GM18505 (cell line): ENCODE measurements around the gene OR2T2.
"Not testable (repeated sequence)": the region's sequence is repeated elsewhere in the genome, so short reads cannot be mapped to it uniquely, and the experiment has no call there.

Experiments
- ATAC-seq: cut with Tn5 transposase; IDR thresholded peaks from one replicate; pipeline ENCODE4 v1.9.1; 2021; ENCODE audit not compliant: unreplicated experiment
- POLR2A ChIP-seq: IDR thresholded peaks from 4 replicates; pipeline ENCODE4 v1.6.1; 2011; ENCODE audit warnings: borderline replicate concordance; ENCODE audit not compliant: insufficient read depth, insufficient read length; ENCODE audit errors: extremely low read depth

The OR2T2 gene, protein sequence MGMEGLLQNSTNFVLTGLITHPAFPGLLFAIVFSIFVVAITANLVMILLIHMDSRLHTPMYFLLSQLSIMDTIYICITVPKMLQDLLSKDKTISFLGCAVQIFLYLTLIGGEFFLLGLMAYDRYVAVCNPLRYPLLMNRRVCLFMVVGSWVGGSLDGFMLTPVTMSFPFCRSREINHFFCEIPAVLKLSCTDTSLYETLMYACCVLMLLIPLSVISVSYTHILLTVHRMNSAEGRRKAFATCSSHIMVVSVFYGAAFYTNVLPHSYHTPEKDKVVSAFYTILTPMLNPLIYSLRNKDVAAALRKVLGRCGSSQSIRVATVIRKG

DNA sequence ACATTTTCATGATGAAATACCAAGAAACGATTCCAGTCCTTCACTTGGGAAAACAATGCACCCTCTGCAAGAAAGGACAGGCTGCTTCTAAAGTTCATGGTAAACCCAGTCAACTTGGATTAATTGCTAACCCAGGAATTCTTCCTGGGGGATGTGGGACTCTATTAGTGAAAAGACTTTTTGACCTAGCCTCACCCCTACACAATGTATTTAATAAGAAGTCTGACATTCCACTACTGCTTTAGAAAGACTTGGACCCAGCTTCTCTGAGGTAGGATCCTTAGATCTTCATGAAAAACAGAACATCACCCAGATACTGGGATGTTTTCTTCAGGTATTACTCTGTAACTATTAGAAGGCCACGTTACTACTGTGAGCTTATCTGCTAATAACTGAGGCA, at the start of gene OR2T2:
Gene OR2T2, plus strand, starts transcription at position 239 of the 400 bp plus-strand sequence. CDS start 7,161 bp downstream, outside the sequence.
- ATAC-seq: not testable (repeated sequence)

DNA sequence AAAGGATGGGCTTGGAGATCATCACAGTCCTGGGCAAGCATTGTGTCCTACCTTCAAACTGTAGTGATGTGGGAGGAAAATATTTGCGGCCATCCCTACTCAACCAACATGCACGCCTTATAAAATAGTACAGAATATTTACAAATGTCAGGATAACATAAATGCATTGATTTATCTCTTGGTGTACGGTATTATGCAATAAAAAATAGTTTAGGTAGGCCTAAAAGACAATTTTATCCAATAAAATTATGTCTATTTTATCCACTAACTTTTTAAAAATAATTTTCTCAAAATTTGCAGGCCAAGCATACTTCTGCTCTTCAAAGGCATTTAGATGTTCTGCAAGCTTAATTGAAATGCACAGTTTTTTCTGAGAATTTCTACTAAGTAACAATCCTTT, 42.7 kb upstream of the OR2T2 start, which contains the start of gene OR2T1:
Gene OR2T1, plus strand, starts transcription at position 301 of the 400 bp plus-strand sequence. CDS start 3,100 bp downstream, outside the sequence.
- no peak for ATAC-seq
- TF ChIP-seq POLR2A: no peak

- no peak for TF ChIP-seq POLR2A
Observed at GRCh38 chr1:248404024-248404423, 41.4 kb upstream of the OR2T2 start.

GRCh38 chr1:248406721-248407692, 38.4 kb upstream of the OR2T2 start:
- ATAC-seq: no peak
- TF ChIP-seq POLR2A: no peak

More at GRCh38 chr1:248404024-248404423, 41.4 kb upstream of the OR2T2 start:
- no peak for ATAC-seq

- no peak for ATAC-seq
- TF ChIP-seq POLR2A: no peak
Observed at GRCh38 chr1:248416226-248416625, 29.2 kb upstream of the OR2T2 start.

GRCh38 chr1:248417854-248418253, 27.6 kb upstream of the OR2T2 start:
- TF ChIP-seq POLR2A: no peak

DNA sequence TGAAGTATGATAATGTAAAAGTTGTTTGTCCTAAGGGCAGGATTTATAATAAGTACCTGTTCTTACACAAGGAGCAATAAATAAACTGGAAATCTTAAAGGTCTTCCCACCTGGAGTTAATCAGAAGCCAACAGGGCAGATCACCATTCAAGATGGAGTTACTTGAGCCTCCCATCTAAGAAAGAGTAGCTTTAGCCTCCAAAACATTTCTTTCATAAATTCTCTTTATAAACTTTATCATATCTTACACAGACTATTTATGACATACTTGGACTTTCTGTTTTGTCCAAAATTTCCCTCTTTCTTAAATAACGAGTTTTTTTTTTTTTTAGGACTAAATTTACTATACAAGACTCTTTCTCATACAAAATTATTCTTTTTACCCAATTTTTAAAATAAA, 24.1 kb upstream of the OR2T2 start:
- ATAC-seq: no peak
- TF ChIP-seq POLR2A: no peak

More at GRCh38 chr1:248417854-248418253, 27.6 kb upstream of the OR2T2 start:
- ATAC-seq: no peak

- ATAC-seq: peak; percentile 59
Observed at GRCh38 chr1:248427526-248428191, 17.8 kb upstream of the OR2T2 start.

DNA sequence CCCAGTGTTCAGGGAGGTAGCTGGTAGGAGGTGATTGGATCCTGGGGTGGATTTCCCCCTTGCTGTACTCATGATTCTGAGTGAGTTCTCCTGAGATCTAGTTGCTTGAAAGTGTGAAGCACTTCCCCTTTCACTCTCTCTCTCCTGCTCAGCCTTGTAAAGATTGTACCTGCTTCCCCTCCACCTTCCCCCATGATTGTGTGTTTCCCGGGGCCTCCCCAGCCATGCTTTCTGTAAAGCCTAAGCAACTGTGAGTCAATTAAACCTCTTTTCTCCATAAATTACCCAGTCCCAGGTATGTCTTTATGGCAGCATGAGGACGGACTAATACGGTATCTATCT, 17.3 kb upstream of the OR2T2 start:
- peak; percentile 99 for ATAC-seq

GRCh38 chr1:248431683-248432082, 13.8 kb upstream of the OR2T2 start:
- not testable (repeated sequence) for ATAC-seq

DNA sequence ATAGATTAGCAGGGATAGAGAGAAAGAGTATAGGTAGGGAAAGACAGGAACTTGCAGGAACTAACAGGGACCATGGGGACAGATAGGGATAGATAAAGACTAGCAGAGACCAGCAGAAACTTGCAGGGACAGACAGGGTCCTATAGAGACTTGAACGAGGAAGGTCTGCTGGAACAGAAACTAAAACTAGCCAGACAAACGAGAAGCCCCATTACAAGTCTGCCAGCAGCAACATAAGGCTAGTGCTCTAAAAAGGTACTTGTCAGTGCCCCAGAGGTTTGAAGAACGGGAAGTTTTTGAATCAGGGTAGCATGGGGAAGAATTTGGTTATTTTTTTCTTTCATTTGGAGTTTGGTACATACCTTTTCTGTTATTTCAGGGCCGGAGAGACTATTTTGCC, 13.2 kb upstream of the OR2T2 start:
- not testable (repeated sequence) for ATAC-seq

DNA sequence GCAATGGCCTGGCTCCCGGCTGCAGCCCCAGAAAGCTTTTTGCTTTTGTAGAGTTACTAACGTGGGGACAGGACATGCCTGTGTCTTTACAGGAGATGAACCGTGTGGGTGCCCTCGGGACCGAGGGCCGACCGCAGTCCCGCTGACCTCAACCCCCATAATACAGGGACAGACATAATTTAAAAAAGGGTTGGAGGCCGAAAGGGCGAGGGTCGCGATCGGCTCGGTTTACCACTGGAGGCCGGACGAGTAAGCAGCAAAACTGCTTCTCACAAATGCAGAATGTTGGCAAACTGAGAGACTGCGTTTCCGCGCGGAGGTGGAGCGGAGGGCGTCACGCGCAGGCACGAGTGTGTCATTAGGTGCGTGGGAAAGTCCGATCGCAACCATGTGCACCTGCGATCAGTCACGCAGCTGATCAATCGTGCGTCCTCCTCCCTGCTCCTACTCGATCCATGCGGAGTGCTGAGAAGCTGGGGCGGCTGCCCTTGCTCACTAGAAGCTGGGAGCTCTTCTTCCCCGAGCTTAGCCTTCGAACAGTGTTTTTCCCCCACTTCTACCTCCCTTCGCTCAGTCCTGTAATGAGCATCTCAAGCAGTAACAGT, 11.5 kb upstream of the OR2T2 start:
- not testable (repeated sequence) for ATAC-seq

DNA sequence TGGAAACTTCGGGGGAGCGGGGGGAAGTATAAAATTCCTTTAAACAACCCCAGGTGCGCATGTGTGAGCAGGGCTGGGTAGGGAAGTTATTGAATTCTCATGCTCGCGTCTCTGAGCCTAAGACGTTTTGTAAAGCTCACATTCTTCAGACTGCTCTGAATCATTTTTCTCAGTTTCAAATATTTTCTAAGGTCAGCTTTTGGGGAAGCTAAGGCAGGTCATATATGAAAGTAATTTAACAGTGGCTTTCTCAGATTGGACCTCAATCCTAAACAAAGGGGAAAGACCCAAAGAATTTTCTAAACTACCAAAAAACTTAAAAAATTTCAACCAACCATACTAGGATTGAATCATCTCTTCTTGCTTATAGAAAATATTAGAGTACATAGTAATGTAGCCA, 10.5 kb upstream of the OR2T2 start:
- peak; percentile 44 for ATAC-seq

- peak; percentile 55 for ATAC-seq
Observed at GRCh38 chr1:248436303-248436702, 9.1 kb upstream of the OR2T2 start.

- not testable (repeated sequence) for ATAC-seq
Observed at GRCh38 chr1:248438668-248439067, 6.8 kb upstream of the OR2T2 start.

DNA sequence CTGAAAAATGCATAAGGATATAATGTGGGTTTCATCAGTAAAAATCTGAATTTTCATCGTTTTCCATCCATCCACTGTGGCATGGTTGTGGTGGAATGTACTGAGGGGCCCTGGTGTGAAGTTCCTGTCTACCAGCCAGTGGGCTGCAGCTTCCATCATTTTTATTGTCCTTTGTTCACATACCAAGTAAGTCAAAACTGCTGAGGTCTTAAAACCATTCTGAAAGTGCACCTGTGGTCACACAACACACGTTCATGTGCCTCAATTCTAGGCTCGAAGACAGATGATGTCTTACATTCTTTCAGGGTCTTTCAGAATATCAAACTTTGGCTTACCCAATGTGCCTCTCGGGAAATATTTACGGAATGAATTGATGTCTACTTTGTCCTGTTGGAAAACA, 6.2 kb upstream of the OR2T2 start:
- ATAC-seq: not testable (repeated sequence)

GRCh38 chr1:248442500-248443277, 2.7 kb upstream of the OR2T2 start:
- ATAC-seq: not testable (repeated sequence)

DNA sequence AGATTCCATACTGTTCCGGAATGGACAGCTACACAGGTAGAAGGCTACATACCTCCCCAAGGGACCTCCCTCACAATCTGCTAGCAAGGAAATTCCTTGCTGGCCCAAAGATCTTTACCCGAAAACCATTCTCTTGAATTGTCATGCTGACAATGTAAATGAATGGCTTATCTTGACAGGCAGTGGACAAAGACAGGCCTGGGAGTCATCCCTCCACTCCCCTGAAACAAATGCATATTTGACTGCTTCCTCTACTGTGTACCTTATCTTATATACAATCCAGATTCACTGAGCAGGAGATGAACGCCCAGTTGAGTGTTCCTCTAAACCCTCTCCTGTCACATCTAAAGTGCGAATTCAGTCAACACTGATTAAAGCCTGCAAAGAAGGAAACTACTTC, 834 bp upstream of the OR2T2 start:
- not testable (repeated sequence) for ATAC-seq
